Liver (tissue), 9 donors: ENCODE measurements around the gene CHST1. TPM values are rescaled to one million over a fixed set of nuclear protein-coding genes. Genes with fewer than 3 reads are reported as not detected.

Experiments used
- DNase-seq: peaks from one replicate; pipeline ENCODE4 v3.0.0-alpha.2; 2017; ENCODE audit warnings: low spot score
- H3K27ac ChIP-seq, 2 donors: one replicate each; pipeline ENCODE4 v1.7.0; 2013; ENCODE audit warnings: inconsistent platforms in 2 of 2, low read length in 2 of 2, control low read depth in 1 of 2, low read depth in 1 of 2, mild to moderate bottlenecking in 1 of 2
- H3K27me3 ChIP-seq, 4 donors: one replicate each; pipeline versions ENCODE4 v1.6.1 to v1.7.0; 2013; ENCODE audit warnings: low read length in 3 of 4, inconsistent platforms in 1 of 4, mild to moderate bottlenecking in 1 of 4, moderate library complexity in 1 of 4; ENCODE audit not compliant: control insufficient read depth in 4 of 4, insufficient read depth in 4 of 4
- H3K36me3 ChIP-seq, 4 donors: one replicate each; pipeline versions ENCODE4 v1.6.1 to v1.7.0; 2013; ENCODE audit warnings: low read length in 3 of 4, mild to moderate bottlenecking in 3 of 4, low read depth in 1 of 4, moderate library complexity in 1 of 4; ENCODE audit not compliant: control insufficient read depth in 4 of 4, insufficient read depth in 3 of 4
- H3K4me1 ChIP-seq, 4 donors: one replicate each; pipeline versions ENCODE4 v1.6.1 to v1.7.0; 2013; ENCODE audit warnings: low read length in 3 of 4, mild to moderate bottlenecking in 3 of 4, moderate library complexity in 1 of 4; ENCODE audit not compliant: control insufficient read depth in 4 of 4, insufficient read depth in 4 of 4
- H3K4me3 ChIP-seq, 3 donors: one replicate each; pipeline versions ENCODE4 v1.6.1 to v1.7.0; 2013; ENCODE audit warnings: low read length in 3 of 3, control low read depth in 1 of 3, low read depth in 1 of 3, mild to moderate bottlenecking in 1 of 3
- H3K9ac ChIP-seq, 2 donors: one replicate each; pipeline ENCODE4 v1.7.0; 2013; ENCODE audit warnings: low read length in 2 of 2, mild to moderate bottlenecking in 2 of 2, moderate library complexity in 2 of 2, control low read depth in 1 of 2, low read depth in 1 of 2
- H3K9me3 ChIP-seq, 4 donors: one replicate each; pipeline versions ENCODE4 v1.6.1 to v1.7.0; 2013; ENCODE audit warnings: low read length in 3 of 4; ENCODE audit not compliant: control insufficient read depth in 4 of 4
- ATF3 ChIP-seq: IDR thresholded peaks from 2 replicates; pipeline ENCODE4 v1.6.1; 2016; ENCODE audit warnings: antibody characterized with exemption
- CTCF ChIP-seq: fragments of 150-350 bp; IDR thresholded peaks from 2 replicates; pipeline ENCODE4 v1.5.1; 2017; ENCODE audit warnings: improper control_type of control experiment, low read depth, low read length; ENCODE audit not compliant: missing input control
- EGR1 ChIP-seq, 2 donors: IDR thresholded peaks; 2 replicates each; pipeline ENCODE4 v1.6.1; 2016 to 2018; ENCODE audit warnings: antibody characterized with exemption in 2 of 2, low read depth in 2 of 2
- FOXA1 ChIP-seq: IDR thresholded peaks from 2 replicates; pipeline ENCODE4 v1.6.1; 2016; ENCODE audit warnings: antibody characterized with exemption
- FOXA2 ChIP-seq: IDR thresholded peaks from 2 replicates; pipeline ENCODE4 v1.6.1; 2016; ENCODE audit warnings: antibody characterized with exemption
- GABPA ChIP-seq, 2 donors: IDR thresholded peaks in 1 of 2; conservative IDR thresholded peaks in 1 of 2; 2 replicates each; pipeline ENCODE4 v1.6.1; 2016; ENCODE audit warnings: antibody characterized with exemption in 2 of 2, mild to moderate bottlenecking in 1 of 2, moderate library complexity in 1 of 2
- HNF4A ChIP-seq, 2 donors: conservative IDR thresholded peaks; 2 replicates each; pipeline ENCODE4 v1.6.1; 2016; ENCODE audit warnings: antibody characterized with exemption in 2 of 2, mild to moderate bottlenecking in 2 of 2
- HNF4G ChIP-seq: IDR thresholded peaks from 2 replicates; pipeline ENCODE4 v1.6.1; 2016; ENCODE audit warnings: antibody characterized with exemption
- JUND ChIP-seq, 2 donors: IDR thresholded peaks; 2 replicates each; pipeline ENCODE4 v1.6.1; 2016; ENCODE audit warnings: antibody characterized with exemption in 2 of 2
- NR2F2 ChIP-seq: IDR thresholded peaks from 2 replicates; pipeline ENCODE4 v1.6.1; 2016; ENCODE audit warnings: antibody characterized with exemption
- RAD21 ChIP-seq, 2 donors: IDR thresholded peaks; 2 replicates each; pipeline ENCODE4 v1.6.1; 2016; ENCODE audit warnings: antibody characterized with exemption in 2 of 2, mild to moderate bottlenecking in 2 of 2
- RXRA ChIP-seq, 2 donors: IDR thresholded peaks; 2 replicates each; pipeline ENCODE4 v1.6.1; 2017 to 2018; ENCODE audit warnings: antibody characterized with exemption in 2 of 2, mild to moderate bottlenecking in 1 of 2
- SP1 ChIP-seq: IDR thresholded peaks from 2 replicates; pipeline ENCODE4 v1.6.1; 2018; ENCODE audit warnings: antibody characterized with exemption, mild to moderate bottlenecking
- TAF1 ChIP-seq: conservative IDR thresholded peaks from 2 replicates; pipeline ENCODE4 v1.6.1; 2016; ENCODE audit warnings: antibody characterized with exemption, mild to moderate bottlenecking
- YY1 ChIP-seq: IDR thresholded peaks from 2 replicates; pipeline ENCODE4 v1.6.1; 2016; ENCODE audit warnings: antibody characterized with exemption, mild to moderate bottlenecking
- ZBTB33 ChIP-seq: IDR thresholded peaks from 2 replicates; pipeline ENCODE4 v1.6.1; 2016; ENCODE audit warnings: antibody characterized with exemption
- WGBS: extraction: QIAGEN DNeasy Blood & Tissue Kit; methylation state at CpG from one replicate; pipeline ENCODE4 v1.1.7; 2013; 5-methylcytosine and 5-hydroxymethylcytosine counted together
- polyA plus RNA-seq, 2 donors: library from polyadenylated mRNA; stranded (reverse) in 1 of 2; unstranded in 1 of 2; fragments of 200-250 nt in 1 of 2; fragments of >200 nt in 1 of 2; fragmentation: Nextera tagmentation in 1 of 2; extraction: Ambion mirVana in 1 of 2; gene quantifications; one replicate each; pipeline versions ENCODE4 v1.2.1 to v1.2.3, GENCODE V29; 2013 to 2015
- total RNA-seq, 2 donors: library from RNA; depleted of rRNA; stranded (reverse); fragments of >200 nt; gene quantifications; one replicate each; pipeline ENCODE4 v1.2.3, GENCODE V29; 2014
- TF ChIP-seq, protein P1 (sequence below): IDR thresholded peaks from 2 replicates; pipeline ENCODE4 v1.6.1; 2016; ENCODE audit warnings: antibody characterized with exemption, mild to moderate bottlenecking
- TF ChIP-seq, protein P2 (sequence below): IDR thresholded peaks from 2 replicates; pipeline ENCODE4 v1.6.1; 2016; ENCODE audit warnings: antibody characterized with exemption
- donor health status: healthy.
- donor health status: healthy.
- donor health status: healthy.
- donor health status: healthy.
- donor health status: healthy.

CHST1 gene
- total and polyA plus RNA-seq, 4 donors, result 0.23 to 0.81 (median 0.45) TPM

DNA sequence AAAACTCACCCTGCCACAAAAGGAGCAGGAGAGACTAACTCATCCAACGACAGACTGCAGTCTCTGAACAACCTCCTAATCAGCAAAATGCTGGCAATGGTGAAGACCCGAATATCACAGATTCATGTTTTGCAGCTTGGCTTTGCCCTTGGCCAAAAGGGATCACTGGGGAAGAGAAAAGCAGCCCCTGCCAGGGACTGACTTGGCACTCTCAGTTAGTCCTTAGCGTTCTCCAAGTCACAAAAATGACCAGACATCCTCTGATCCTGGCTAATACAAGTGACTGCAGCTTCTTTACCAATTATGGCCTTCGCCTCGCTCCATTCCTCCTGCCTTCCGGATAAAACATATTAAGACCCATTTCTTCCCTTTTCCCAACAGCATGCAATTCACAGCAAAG, 22.4 kb upstream of the CHST1 start:
- Histone ChIP-seq H3K4me1 (no peaks in the 10 kb centered on the region), H3K9me3 (no peaks in the 10 kb centered on the region), H3K9ac (no peak overlapping the region), H3K4me3 (no peak overlapping the region), H3K27me3 (no peaks in the 10 kb centered on the region), H3K36me3 (no peaks in the 10 kb centered on the region), H3K27ac (no peak overlapping the region)
- TF ChIP-seq NR2F2 (no peak), SP1 (no peak), GABPA (IDR thresholded peaks at IDR 0.05 in 1 of 2, conservative IDR thresholded peaks at IDR 0.05 in 1 of 2) (no peak), JUND (IDR thresholded peaks at IDR 0.05) (no peak), YY1 (no peak), TAF1 (no peak), EGR1 (IDR thresholded peaks at IDR 0.05; ENCODE audit: low read depth in 2 of 2) (no peak), FOXA1 (no peak), ZBTB33 (no peak), ATF3 (no peak), CTCF (no peak), HNF4G (no peak), RXRA (IDR thresholded peaks at IDR 0.05) (no peak), HNF4A (conservative IDR thresholded peaks at IDR 0.05) (no peak), FOXA2 (no peak), RAD21 (IDR thresholded peaks at IDR 0.05) (no peak)
- TF ChIP-seq, protein P1, sequence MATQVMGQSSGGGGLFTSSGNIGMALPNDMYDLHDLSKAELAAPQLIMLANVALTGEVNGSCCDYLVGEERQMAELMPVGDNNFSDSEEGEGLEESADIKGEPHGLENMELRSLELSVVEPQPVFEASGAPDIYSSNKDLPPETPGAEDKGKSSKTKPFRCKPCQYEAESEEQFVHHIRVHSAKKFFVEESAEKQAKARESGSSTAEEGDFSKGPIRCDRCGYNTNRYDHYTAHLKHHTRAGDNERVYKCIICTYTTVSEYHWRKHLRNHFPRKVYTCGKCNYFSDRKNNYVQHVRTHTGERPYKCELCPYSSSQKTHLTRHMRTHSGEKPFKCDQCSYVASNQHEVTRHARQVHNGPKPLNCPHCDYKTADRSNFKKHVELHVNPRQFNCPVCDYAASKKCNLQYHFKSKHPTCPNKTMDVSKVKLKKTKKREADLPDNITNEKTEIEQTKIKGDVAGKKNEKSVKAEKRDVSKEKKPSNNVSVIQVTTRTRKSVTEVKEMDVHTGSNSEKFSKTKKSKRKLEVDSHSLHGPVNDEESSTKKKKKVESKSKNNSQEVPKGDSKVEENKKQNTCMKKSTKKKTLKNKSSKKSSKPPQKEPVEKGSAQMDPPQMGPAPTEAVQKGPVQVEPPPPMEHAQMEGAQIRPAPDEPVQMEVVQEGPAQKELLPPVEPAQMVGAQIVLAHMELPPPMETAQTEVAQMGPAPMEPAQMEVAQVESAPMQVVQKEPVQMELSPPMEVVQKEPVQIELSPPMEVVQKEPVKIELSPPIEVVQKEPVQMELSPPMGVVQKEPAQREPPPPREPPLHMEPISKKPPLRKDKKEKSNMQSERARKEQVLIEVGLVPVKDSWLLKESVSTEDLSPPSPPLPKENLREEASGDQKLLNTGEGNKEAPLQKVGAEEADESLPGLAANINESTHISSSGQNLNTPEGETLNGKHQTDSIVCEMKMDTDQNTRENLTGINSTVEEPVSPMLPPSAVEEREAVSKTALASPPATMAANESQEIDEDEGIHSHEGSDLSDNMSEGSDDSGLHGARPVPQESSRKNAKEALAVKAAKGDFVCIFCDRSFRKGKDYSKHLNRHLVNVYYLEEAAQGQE, result no peak
- TF ChIP-seq, protein P2, sequence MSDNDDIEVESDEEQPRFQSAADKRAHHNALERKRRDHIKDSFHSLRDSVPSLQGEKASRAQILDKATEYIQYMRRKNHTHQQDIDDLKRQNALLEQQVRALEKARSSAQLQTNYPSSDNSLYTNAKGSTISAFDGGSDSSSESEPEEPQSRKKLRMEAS, result no peak
- WGBS, result 89% methylated on average over 6 of the region's 6 CpGs
- DNase-seq, result no peak
